IMR-90 (cell line): ENCODE measurements around the gene RSU1. TPM values are rescaled to one million over a fixed set of nuclear protein-coding genes. Genes with fewer than 3 reads are reported as not detected.

Source experiments
- ATAC-seq: fragments of 200-7000 bp; cut with Tn5 transposase; 2 replicates; pipeline ENCODE4 v1.9.1; 2020; ENCODE audit warnings: low read depth, mild to moderate bottlenecking, moderate library complexity
- BruUV-seq: library from RNA; stranded (reverse); fragments of 400-500 nt; replicated peaks from 2 replicates; lab custom pipeline; 2021; lab: Mats Ljungman, UMichigan
- CTCF ChIA-PET: fragments of 300-600 bp; formaldehyde crosslinking; extraction: SDS; loops from one replicate; lab custom pipeline; 2021; ENCODE audit warnings: antibody characterized with exemption; lab: Yijun Ruan, JAX
- POLR2A ChIA-PET: fragments of 300-600 bp; sonication (Branson Sonifier 250); formaldehyde crosslinking; loops from one replicate; lab custom pipeline; 2022; ENCODE audit warnings: antibody characterized with exemption; ENCODE audit not compliant: unreplicated experiment; lab: Charles Lee
- DNase-seq: peaks from one replicate; pipeline ENCODE4 v3.0.0; 2013
- H2AFZ ChIP-seq: replicated peaks from 2 replicates; pipeline ENCODE3; 2013; ENCODE audit warnings: low read length, mild to moderate bottlenecking; ENCODE audit not compliant: poor library complexity
- H2AK5ac ChIP-seq: 2 replicates; pipeline ENCODE4 v1.6.1; 2013; ENCODE audit warnings: low read depth, low read length, inconsistent platforms
- H2AK9ac ChIP-seq: replicated peaks from 2 replicates; pipeline ENCODE3; 2013; ENCODE audit warnings: mild to moderate bottlenecking, low read depth, low read length, moderate library complexity; ENCODE audit not compliant: poor library complexity
- H2BK120ac ChIP-seq: 2 replicates; pipeline ENCODE4 v1.6.1; 2013; ENCODE audit warnings: low read depth, low read length, inconsistent platforms
- H2BK15ac ChIP-seq: 3 replicates; pipeline ENCODE4 v1.6.1; 2013; ENCODE audit warnings: low read depth, low read length, inconsistent platforms
- H2BK20ac ChIP-seq: 2 replicates; pipeline ENCODE4 v1.6.1; 2013; ENCODE audit warnings: low read depth, mild to moderate bottlenecking, inconsistent platforms, low read length, moderate library complexity
- H2BK5ac ChIP-seq: 2 replicates; pipeline ENCODE4 v1.6.1; 2013; ENCODE audit warnings: mild to moderate bottlenecking, low read depth, low read length, inconsistent platforms; ENCODE audit not compliant: poor library complexity, severe bottlenecking
- H3K14ac ChIP-seq: replicated peaks from 2 replicates; pipeline ENCODE4 v1.6.1; 2013; ENCODE audit warnings: low read depth, low read length, inconsistent platforms
- H3K18ac ChIP-seq: 2 replicates; pipeline ENCODE4 v1.6.1; 2013; ENCODE audit warnings: low read depth, low read length, control low read depth
- H3K23ac ChIP-seq: 2 replicates; pipeline ENCODE4 v1.6.1; 2013; ENCODE audit warnings: low read depth, low read length, inconsistent platforms
- H3K27ac ChIP-seq: 2 replicates; pipeline ENCODE4 v1.5.1; 2013; ENCODE audit warnings: mild to moderate bottlenecking, control low read depth, low read length; ENCODE audit not compliant: insufficient read depth
- H3K27me3 ChIP-seq: 2 replicates; pipeline ENCODE4 v1.6.1; 2013; ENCODE audit warnings: low read length; ENCODE audit not compliant: control insufficient read depth, insufficient read depth
- H3K36me3 ChIP-seq: 2 replicates; pipeline ENCODE4 v1.6.1; 2013; ENCODE audit warnings: low read length, mixed read lengths; ENCODE audit not compliant: control insufficient read depth, insufficient read depth
- H3K4ac ChIP-seq: 2 replicates; pipeline ENCODE4 v1.6.1; 2013; ENCODE audit warnings: low read depth, low read length, inconsistent platforms
- H3K4me1 ChIP-seq: 2 replicates; pipeline ENCODE4 v1.6.1; 2013; ENCODE audit warnings: low read length, mixed read lengths; ENCODE audit not compliant: control insufficient read depth, insufficient read depth
- H3K4me2 ChIP-seq: 2 replicates; pipeline ENCODE4 v1.6.1; 2013; ENCODE audit warnings: low read depth, mild to moderate bottlenecking, control low read depth, low read length, moderate library complexity
- H3K4me3 ChIP-seq: 2 replicates; pipeline ENCODE4 v1.5.1; 2013; ENCODE audit warnings: low read depth, mild to moderate bottlenecking, control low read depth, low read length, moderate library complexity; ENCODE audit not compliant: insufficient read depth
- H3K56ac ChIP-seq: 2 replicates; pipeline ENCODE4 v1.6.1; 2013; ENCODE audit warnings: low read length, inconsistent platforms; ENCODE audit not compliant: insufficient read depth; ENCODE audit errors: extremely low read depth
- H3K79me1 ChIP-seq, 2 experiments: 2 replicates each; pipeline ENCODE4 v1.6.1; 2013; ENCODE audit warnings: low read length in 2 of 2, inconsistent platforms in 1 of 2, low read depth in 1 of 2
- H3K9ac ChIP-seq: 2 replicates; pipeline ENCODE4 v1.6.1; 2013; ENCODE audit warnings: low read depth, low read length, control low read depth
- H3K9me1 ChIP-seq: 2 replicates; pipeline ENCODE4 v1.6.1; 2013; ENCODE audit warnings: low read length, inconsistent platforms; ENCODE audit not compliant: insufficient read depth
- H3K9me3 ChIP-seq: 2 replicates; pipeline ENCODE4 v1.6.1; 2013; ENCODE audit warnings: low read length; ENCODE audit not compliant: control insufficient read depth, insufficient read depth
- H4K20me1 ChIP-seq: 2 replicates; pipeline ENCODE4 v1.6.1; 2013; ENCODE audit warnings: low read length, inconsistent platforms; ENCODE audit not compliant: insufficient read depth
- H4K5ac ChIP-seq: 2 replicates; pipeline ENCODE4 v1.6.1; 2013; ENCODE audit warnings: mild to moderate bottlenecking, low read depth, low read length, control low read depth
- H4K8ac ChIP-seq, 2 experiments: 2 replicates each; pipeline ENCODE4 v1.6.1; 2013; ENCODE audit warnings: low read depth in 2 of 2, low read length in 2 of 2, control low read depth in 1 of 2, inconsistent platforms in 1 of 2
- H4K91ac ChIP-seq: 2 replicates; pipeline ENCODE4 v1.6.1; 2013; ENCODE audit warnings: low read depth, low read length, inconsistent platforms; ENCODE audit not compliant: insufficient read depth
- BHLHE40 ChIP-seq: fragments of 150-350 bp; IDR thresholded peaks from 2 replicates; pipeline ENCODE4 v1.6.1; 2016; ENCODE audit warnings: mild to moderate bottlenecking, low read depth, low read length
- CEBPB ChIP-seq: IDR thresholded peaks from 2 replicates; pipeline ENCODE4 v1.6.1; 2012; ENCODE audit warnings: low read depth, low read length, improper control_type of control experiment
- CHD1 ChIP-seq: IDR thresholded peaks from 2 replicates; pipeline ENCODE4 v1.6.1; 2012; ENCODE audit warnings: low read depth, low read length, improper control_type of control experiment
- CTCF ChIP-seq: conservative IDR thresholded peaks from 2 replicates; pipeline ENCODE4 v1.5.1; 2012; ENCODE audit warnings: mild to moderate bottlenecking, low read depth, low read length, improper control_type of control experiment
- ELK1 ChIP-seq: fragments of 150-350 bp; IDR thresholded peaks from 2 replicates; pipeline ENCODE4 v1.6.1; 2016; ENCODE audit warnings: low read depth, mild to moderate bottlenecking, low read length, moderate library complexity, borderline replicate concordance
- MXI1 ChIP-seq: IDR thresholded peaks from 2 replicates; pipeline ENCODE4 v1.6.1; 2012; ENCODE audit warnings: low read depth, mild to moderate bottlenecking, low read length, moderate library complexity, borderline replicate concordance
- NFE2L2 ChIP-seq: fragments of 150-350 bp; IDR thresholded peaks from 2 replicates; pipeline ENCODE4 v1.6.1; 2016; ENCODE audit warnings: low read depth, mild to moderate bottlenecking, low read length
- POLR2A ChIP-seq: IDR thresholded peaks from 2 replicates; pipeline ENCODE4 v1.6.1; 2012; ENCODE audit warnings: mild to moderate bottlenecking, low read depth, low read length
- RCOR1 ChIP-seq: IDR thresholded peaks from 2 replicates; pipeline ENCODE4 v1.6.1; 2012; ENCODE audit warnings: mild to moderate bottlenecking, low read length, improper control_type of control experiment; ENCODE audit not compliant: insufficient replicate concordance
- RFX5 ChIP-seq: IDR thresholded peaks from 2 replicates; pipeline ENCODE4 v1.8.0; 2012; ENCODE audit warnings: low read depth, mild to moderate bottlenecking, low read length, moderate library complexity
- SMC3 ChIP-seq: fragments of 150-350 bp; IDR thresholded peaks from 2 replicates; pipeline ENCODE4 v1.6.1; 2016; ENCODE audit warnings: low read depth, mild to moderate bottlenecking, antibody characterized with exemption, low read length, moderate library complexity
- WGBS, 2 experiments: methylation state at CpG; one replicate each; pipeline versions ENCODE4 v1.1.5 to v1.1.7; 2013; ENCODE audit warnings: missing lambda C conversion rate in 2 of 2; ENCODE audit not compliant: insufficient read length in 1 of 2; ENCODE audit errors: extremely low coverage in 2 of 2; 5-methylcytosine and 5-hydroxymethylcytosine counted together
- dilution Hi-C: fragments of 300-500 bp; cut with HindIII; formaldehyde crosslinking; loops from one replicate; pipeline ENCODE4 v1.14.3; 2018; ENCODE audit warnings: low sequenced_read_pairs; ENCODE audit not compliant: unreplicated experiment
- in situ Hi-C: fragments of 300-500 bp; cut with MboI; formaldehyde crosslinking; loops from 3 replicates; pipeline ENCODE4 v1.14.3; 2019; ENCODE audit warnings: low sequenced_read_pairs, inconsistent platforms, mixed read lengths
- intact Hi-C: fragments of 100-400 bp; cut with micrococcal nuclease; formaldehyde crosslinking; loops from 2 replicates; pipeline ENCODE4 v1.10.0; 2022
- polyA plus RNA-seq, 3 experiments: library from polyadenylated mRNA; depleted of rRNA; stranded (reverse); fragments of >200 nt; gene quantifications; 2 replicates each; pipeline ENCODE4 v1.2.3, GENCODE V29; 2012; ENCODE audit warnings: low replicate concordance in 1 of 3
- total RNA-seq: library from RNA; depleted of rRNA; stranded (reverse); fragments of >200 nt; gene quantifications from 2 replicates; pipeline ENCODE4 v1.2.3, GENCODE V29; 2012

Gene RSU1
- total and polyA plus RNA-seq, 2 of the 4 experiments (the other 2 are of a cell fraction) = 134 to 148 TPM

- Histone ChIP-seq H2BK15ac (no peak overlapping the region), H3K27ac (no peak overlapping the region), H3K18ac (no peak overlapping the region), H2BK5ac (no peak overlapping the region), H3K23ac (no peak overlapping the region), H3K4ac (no peak overlapping the region), H3K9ac (no peak overlapping the region), H3K9me3 (no peaks in the 10 kb centered on the region), H3K14ac (no peak overlapping the region), H2AFZ (no peak overlapping the region), H4K5ac (no peak overlapping the region), H3K36me3 (peaks cover 3% of the 10 kb centered on the region), H2BK20ac (no peak overlapping the region), H3K79me1 (peaks cover 28 to 48% of the 10 kb centered on the region in 2 experiments), H2AK5ac (no peak overlapping the region), H4K20me1 (peaks cover 14% of the 10 kb centered on the region), H2AK9ac (no peak overlapping the region), H3K9me1 (peaks cover 6% of the 10 kb centered on the region; the same call in 1 of the 2 replicates), H3K4me2 (no peak overlapping the region), H2BK120ac (no peak overlapping the region), H3K56ac (no peak overlapping the region), H3K4me1 (no peaks in the 10 kb centered on the region), H4K8ac (no peak overlapping the region), H3K4me3 (no peak overlapping the region), H4K91ac (no peak overlapping the region), H3K27me3 (no peaks in the 10 kb centered on the region)
- ATAC-seq (no peak), DNase-seq (no peak)
- in situ Hi-C loops (no loop called here), intact Hi-C loops (no loop called here), dilution Hi-C loops (no loop called here)
- ChIA-PET CTCF (no interaction called here), POLR2A (no interaction called here)
- 72% methylated on average over 3 of the region's 12 CpGs; no CpG with 5 or more reads in 1 of the 2 experiments for WGBS, 2 experiments
- no TSS peak for BruUV-seq
- TF ChIP-seq CHD1 (no peak), MXI1 (no peak), SMC3 (no peak), CEBPB (no peak), CTCF (no peak), RCOR1 (no peak), POLR2A (no peak), BHLHE40 (no peak), NFE2L2 (no peak), ELK1 (no peak), RFX5 (no peak)
Observed at GRCh38 chr10:16765509-16766375, 51.5 kb downstream of the RSU1 start.
